ENCODE data around the gene BUB1B.

DNA sequence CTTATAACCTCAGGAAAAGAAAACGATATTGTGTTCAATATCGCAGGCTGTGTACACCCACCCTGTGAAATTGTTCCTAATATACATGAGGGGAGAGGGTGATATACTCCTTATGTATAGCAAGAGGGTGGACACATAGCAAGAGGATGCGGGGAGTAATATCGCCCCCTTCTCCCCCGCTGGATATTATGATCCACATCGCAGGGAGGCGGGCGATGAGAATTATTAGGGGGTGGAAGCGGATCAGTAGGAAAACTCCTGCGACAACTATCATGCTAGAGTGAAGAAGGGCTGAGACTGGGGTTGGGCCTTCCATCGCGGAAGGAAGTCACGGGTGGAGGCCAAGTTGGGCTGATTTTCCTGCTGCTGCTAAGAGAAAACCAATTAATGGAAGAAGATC, 27.3 kb upstream of the BUB1B start:
- TF ChIP-seq, protein P1, sequence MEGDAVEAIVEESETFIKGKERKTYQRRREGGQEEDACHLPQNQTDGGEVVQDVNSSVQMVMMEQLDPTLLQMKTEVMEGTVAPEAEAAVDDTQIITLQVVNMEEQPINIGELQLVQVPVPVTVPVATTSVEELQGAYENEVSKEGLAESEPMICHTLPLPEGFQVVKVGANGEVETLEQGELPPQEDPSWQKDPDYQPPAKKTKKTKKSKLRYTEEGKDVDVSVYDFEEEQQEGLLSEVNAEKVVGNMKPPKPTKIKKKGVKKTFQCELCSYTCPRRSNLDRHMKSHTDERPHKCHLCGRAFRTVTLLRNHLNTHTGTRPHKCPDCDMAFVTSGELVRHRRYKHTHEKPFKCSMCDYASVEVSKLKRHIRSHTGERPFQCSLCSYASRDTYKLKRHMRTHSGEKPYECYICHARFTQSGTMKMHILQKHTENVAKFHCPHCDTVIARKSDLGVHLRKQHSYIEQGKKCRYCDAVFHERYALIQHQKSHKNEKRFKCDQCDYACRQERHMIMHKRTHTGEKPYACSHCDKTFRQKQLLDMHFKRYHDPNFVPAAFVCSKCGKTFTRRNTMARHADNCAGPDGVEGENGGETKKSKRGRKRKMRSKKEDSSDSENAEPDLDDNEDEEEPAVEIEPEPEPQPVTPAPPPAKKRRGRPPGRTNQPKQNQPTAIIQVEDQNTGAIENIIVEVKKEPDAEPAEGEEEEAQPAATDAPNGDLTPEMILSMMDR (conservative IDR thresholded peaks at IDR 0.05 in 1 of 2, IDR thresholded peaks at IDR 0.05 in 1 of 2; ENCODE audit: extremely low read depth in 1 of 2, insufficient read depth in 1 of 2, low read depth in 1 of 2, low read length in 2 of 2) = no peak
- TF ChIP-seq EZH2 (IDR thresholded peaks at IDR 0.05; ENCODE audit: borderline replicate concordance, low read length) = no peak

Measured in mammary epithelial cell (primary cell).